Esophagus muscularis mucosa (tissue), 3 donors: ENCODE results near the gene NDST1.
"Not testable (repeated sequence)": the region's sequence is repeated elsewhere in the genome, so short reads cannot be mapped to it uniquely, and the experiment has no call there.

Source experiments
- POLR2AphosphoS5 ChIP-seq, 2 donors: sonication (generic); formaldehyde crosslinking; IDR thresholded peaks; one replicate each; pipeline ENCODE4 v1.6.1; 2017; ENCODE audit warnings: antibody characterized with exemption in 2 of 2
- TF ChIP-seq, protein P1 (sequence below), 3 experiments: fragments of 200-600 bp in 2 of 3; fragments of 450-650 bp in 1 of 3; sonication (generic) in 2 of 3; IDR thresholded peaks; one replicate each; pipeline ENCODE4 v1.5.1; 2017 to 2019; ENCODE audit warnings: antibody characterized with exemption in 3 of 3, mild to moderate bottlenecking in 2 of 3, moderate library complexity in 1 of 3

DNA sequence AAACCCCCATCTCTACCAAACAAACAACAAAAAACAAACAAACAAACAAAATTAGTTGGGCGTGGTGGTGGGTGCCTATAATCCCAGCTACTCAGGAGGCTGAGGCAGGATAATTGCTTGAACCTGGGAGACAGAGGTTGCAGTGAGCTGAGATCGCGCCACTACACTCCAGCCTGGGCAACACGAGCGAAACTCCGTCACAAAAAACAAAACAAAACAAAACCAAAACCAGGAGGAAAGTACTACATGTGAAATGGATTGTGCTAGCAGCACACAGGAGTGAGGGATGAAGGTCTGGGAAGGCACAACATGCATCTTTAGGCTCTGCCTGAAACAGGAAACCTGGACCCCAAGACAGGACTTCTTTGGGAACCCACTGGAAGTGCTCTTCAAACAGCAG lies 31.4 kb upstream of the NDST1 start:
- TF ChIP-seq, protein P1, sequence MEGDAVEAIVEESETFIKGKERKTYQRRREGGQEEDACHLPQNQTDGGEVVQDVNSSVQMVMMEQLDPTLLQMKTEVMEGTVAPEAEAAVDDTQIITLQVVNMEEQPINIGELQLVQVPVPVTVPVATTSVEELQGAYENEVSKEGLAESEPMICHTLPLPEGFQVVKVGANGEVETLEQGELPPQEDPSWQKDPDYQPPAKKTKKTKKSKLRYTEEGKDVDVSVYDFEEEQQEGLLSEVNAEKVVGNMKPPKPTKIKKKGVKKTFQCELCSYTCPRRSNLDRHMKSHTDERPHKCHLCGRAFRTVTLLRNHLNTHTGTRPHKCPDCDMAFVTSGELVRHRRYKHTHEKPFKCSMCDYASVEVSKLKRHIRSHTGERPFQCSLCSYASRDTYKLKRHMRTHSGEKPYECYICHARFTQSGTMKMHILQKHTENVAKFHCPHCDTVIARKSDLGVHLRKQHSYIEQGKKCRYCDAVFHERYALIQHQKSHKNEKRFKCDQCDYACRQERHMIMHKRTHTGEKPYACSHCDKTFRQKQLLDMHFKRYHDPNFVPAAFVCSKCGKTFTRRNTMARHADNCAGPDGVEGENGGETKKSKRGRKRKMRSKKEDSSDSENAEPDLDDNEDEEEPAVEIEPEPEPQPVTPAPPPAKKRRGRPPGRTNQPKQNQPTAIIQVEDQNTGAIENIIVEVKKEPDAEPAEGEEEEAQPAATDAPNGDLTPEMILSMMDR (IDR thresholded peaks at IDR 0.05), result not testable (repeated sequence)
- not testable (repeated sequence) for TF ChIP-seq POLR2AphosphoS5 (IDR thresholded peaks at IDR 0.05)
